HepG2 (cell line): ENCODE results near the gene LEUTX. TPM values are rescaled to one million over a fixed set of nuclear protein-coding genes. Genes with fewer than 3 reads are reported as not detected.
A peak's percentile ranks its signal among the peaks of the same experiment; 100 is the strongest.

ENCODE experiments used
- ATAC-seq: fragments of 200-7000 bp; cut with Tn5 transposase; 3 replicates; pipeline ENCODE4 v1.9.1; 2020; ENCODE audit warnings: mild to moderate bottlenecking, moderate library complexity
- BruUV-seq: library from RNA; stranded (reverse); fragments of 400-500 nt; replicated peaks from 2 replicates; lab custom pipeline; 2021; lab: Mats Ljungman, UMichigan
- CTCF ChIA-PET: fragments of 300-600 bp; formaldehyde crosslinking; extraction: SDS; loops from one replicate; lab custom pipeline; 2021; ENCODE audit warnings: low total read pairs, inconsistent platforms, low intra/inter-chr PET ratio; lab: Yijun Ruan, JAX
- POLR2A ChIA-PET: fragments of 350-600 bp; sonication (Branson Sonifier 250); formaldehyde crosslinking; loops from one replicate; lab custom pipeline; 2020; ENCODE audit warnings: antibody characterized with exemption, inconsistent platforms; lab: Yijun Ruan, JAX
- DNase-seq: peaks from one replicate; pipeline ENCODE4 v3.0.0-alpha.2; 2015; ENCODE audit warnings: low spot score
- FAIRE-seq: peaks from 3 replicates; lab custom pipeline; 2011; peaks lifted over from hg19 to GRCh38; lab: Jason Lieb, UNC
- H2AFZ ChIP-seq: one replicate; pipeline ENCODE4 v1.6.1; 2011; ENCODE audit warnings: low read length, inconsistent platforms
- H3K27ac ChIP-seq: fragments of 300-600 bp; 3 replicates; pipeline ENCODE4 v1.8.0; 2011; ENCODE audit warnings: mixed run types, mild to moderate bottlenecking, mixed read lengths, low read length, inconsistent platforms; ENCODE audit not compliant: insufficient read depth; ENCODE audit errors: extremely low read length
- H3K27me3 ChIP-seq, 2 experiments: fragments of 200-600 bp in 1 of 2; 2 replicates in 1 of 2; 3 replicates in 1 of 2; pipeline versions ENCODE4 v1.6.0 to v1.8.0; 2011; ENCODE audit warnings: low read length in 2 of 2, mild to moderate bottlenecking in 2 of 2, moderate library complexity in 2 of 2, inconsistent platforms in 1 of 2; ENCODE audit not compliant: insufficient read depth in 2 of 2, control insufficient read depth in 1 of 2
- H3K36me3 ChIP-seq, 2 experiments: fragments of 200-600 bp in 1 of 2; replicated peaks in 1 of 2; 2 replicates in 1 of 2; 3 replicates in 1 of 2; pipeline versions ENCODE4 v1.5.1 to v1.8.0; 2011; ENCODE audit warnings: low read length in 2 of 2, inconsistent platforms in 1 of 2; ENCODE audit not compliant: insufficient read depth in 2 of 2, control insufficient read depth in 1 of 2
- H3K4me1 ChIP-seq: 2 replicates; pipeline ENCODE4 v1.5.1; 2012; ENCODE audit warnings: low read length, inconsistent platforms; ENCODE audit not compliant: insufficient read depth
- H3K4me2 ChIP-seq: 2 replicates; pipeline ENCODE4 v1.6.0; 2011; ENCODE audit warnings: low read depth, low read length, inconsistent platforms
- H3K4me3 ChIP-seq, 3 experiments: fragments of 200-600 bp in 1 of 3; sonication (generic), shearing (Covaris generic) in 1 of 3; replicated peaks in 1 of 3; 2 replicates each; pipeline ENCODE4 v1.5.1; 2011 to 2016; ENCODE audit warnings: low read length in 3 of 3, inconsistent platforms in 2 of 3, low read depth in 2 of 3, mild to moderate bottlenecking in 2 of 3, control low read depth in 1 of 3, mixed read lengths in 1 of 3; ENCODE audit not compliant: insufficient read depth in 1 of 3
- H3K79me2 ChIP-seq: one replicate; pipeline ENCODE4 v1.6.1; 2011; ENCODE audit warnings: low read length, inconsistent platforms; ENCODE audit not compliant: insufficient read depth
- H3K9ac ChIP-seq: 2 replicates; pipeline ENCODE4 v1.6.0; 2011; ENCODE audit warnings: mild to moderate bottlenecking, low read depth, low read length, inconsistent platforms; ENCODE audit not compliant: insufficient read depth
- H3K9me3 ChIP-seq: 2 replicates; pipeline ENCODE4 v1.5.1; 2012; ENCODE audit warnings: mild to moderate bottlenecking, low read length
- H4K20me1 ChIP-seq: 2 replicates; pipeline ENCODE4 v1.6.0; 2011; ENCODE audit warnings: inconsistent platforms, mild to moderate bottlenecking, low read length, moderate library complexity; ENCODE audit not compliant: insufficient read depth
- CEBPB ChIP-seq: IDR thresholded peaks from 2 replicates; pipeline ENCODE4 v1.6.1; 2011; ENCODE audit warnings: low read depth, low read length, improper control_type of control experiment, borderline replicate concordance
- FOXA3 ChIP-seq: IDR thresholded peaks from 2 replicates; pipeline ENCODE4 v1.6.1; 2016; ENCODE audit warnings: missing genetic modification reagents, missing compliant biosample characterization
- GTF2F1 ChIP-seq: fragments of 150-350 bp; IDR thresholded peaks from 2 replicates; pipeline ENCODE4 v1.6.1; 2014; ENCODE audit warnings: low read length
- KDM3A ChIP-seq: IDR thresholded peaks from 2 replicates; pipeline ENCODE4 v1.6.1; 2018; ENCODE audit warnings: low read depth, missing compliant biosample characterization
- LBX2 ChIP-seq: sonication (generic); formaldehyde crosslinking; IDR thresholded peaks from 2 replicates; pipeline ENCODE4 v1.5.0; 2020; ENCODE audit warnings: missing genetic modification reagents, mild to moderate bottlenecking, borderline replicate concordance
- MAX ChIP-seq: IDR thresholded peaks from 2 replicates; pipeline ENCODE4 v1.6.1; 2012; ENCODE audit warnings: inconsistent platforms
- TAF15 ChIP-seq: fragments of 200-400 bp; formaldehyde crosslinking; IDR thresholded peaks from one replicate; pipeline ENCODE4 v1.6.1; 2018; ENCODE audit warnings: mild to moderate bottlenecking, low read depth, low read length; ENCODE audit not compliant: poor library complexity, severe bottlenecking
- ZFY ChIP-seq: sonication (generic); formaldehyde crosslinking; IDR thresholded peaks from 2 replicates; pipeline ENCODE4 v1.4.0; 2020; ENCODE audit warnings: missing genetic modification reagents
- ZNF207 ChIP-seq: fragments of 450-650 bp; IDR thresholded peaks from 2 replicates; pipeline ENCODE4 v1.6.1; 2016; ENCODE audit warnings: antibody characterized with exemption, borderline replicate concordance
- ZNF256 ChIP-seq: sonication (generic); formaldehyde crosslinking; conservative IDR thresholded peaks from 2 replicates; pipeline ENCODE4 v1.4.0; 2020; ENCODE audit warnings: missing genetic modification reagents
- ZNF33A ChIP-seq: sonication (generic); formaldehyde crosslinking; IDR thresholded peaks from 2 replicates; pipeline ENCODE4 v1.5.1; 2020; ENCODE audit warnings: missing genetic modification reagents, mild to moderate bottlenecking, moderate library complexity, borderline replicate concordance
- ZNF850 ChIP-seq: sonication (generic); formaldehyde crosslinking; conservative IDR thresholded peaks from 2 replicates; pipeline ENCODE4 v1.9.0; 2021; ENCODE audit warnings: mild to moderate bottlenecking, missing genetic modification reagents
- WGBS: methylation state at CpG from one replicate; pipeline ENCODE4 v1.1.6; 2017; ENCODE audit warnings: low lambda C conversion rate; 5-methylcytosine and 5-hydroxymethylcytosine counted together
- in situ Hi-C: cut with HindIII; loops from 2 replicates; pipeline ENCODE4 v1.10.0; 2017; ENCODE audit warnings: low pct_unique_long_range_greater_than_20kb; ENCODE audit not compliant: extremely low pct_ligation_motif_present
- intact Hi-C: fragments of 100-400 bp; cut with micrococcal nuclease; formaldehyde crosslinking; loops from one replicate; pipeline ENCODE4 v1.10.0; 2022; ENCODE audit not compliant: unreplicated experiment
- polyA plus RNA-seq, 8 experiments: library from polyadenylated mRNA; depleted of rRNA in 3 of 8; stranded (reverse) in 7 of 8; unstranded in 1 of 8; fragments of >200 nt; fragmentation: Illumina TruSeq in 4 of 8; extraction: Trizol in 4 of 8; gene quantifications; 2 replicates each; pipeline versions ENCODE4 v1.2.1 to v1.2.3, GENCODE V29; 2011 to 2016; ENCODE audit warnings: low read depth in 4 of 8, missing spikeins in 1 of 8, mixed read lengths in 1 of 8; ENCODE audit not compliant: insufficient read depth in 1 of 8
- total RNA-seq, 5 experiments: library from RNA; depleted of rRNA; stranded (reverse); fragments of >200 nt; fragmentation: Illumina TruSeq; extraction: Trizol; gene quantifications; 2 replicates each; pipeline ENCODE4 v1.2.3, GENCODE V29; 2016; ENCODE audit warnings: low read depth in 1 of 5
- TF ChIP-seq, protein P1 (sequence below): sonication (generic); formaldehyde crosslinking; conservative IDR thresholded peaks from 2 replicates; pipeline ENCODE4 v1.8.1; 2023; ENCODE audit warnings: missing genetic modification reagents
- TF ChIP-seq, protein P2 (sequence below): sonication (generic); formaldehyde crosslinking; conservative IDR thresholded peaks from 2 replicates; pipeline ENCODE4 v1.4.0; 2020; ENCODE audit warnings: mild to moderate bottlenecking, missing genetic modification reagents, moderate library complexity

Gene LEUTX
- total and polyA plus RNA-seq, 2 of the 13 experiments (the other 11 are each of a cell fraction or from before 2014, with no cell fraction given): not detected

DNA sequence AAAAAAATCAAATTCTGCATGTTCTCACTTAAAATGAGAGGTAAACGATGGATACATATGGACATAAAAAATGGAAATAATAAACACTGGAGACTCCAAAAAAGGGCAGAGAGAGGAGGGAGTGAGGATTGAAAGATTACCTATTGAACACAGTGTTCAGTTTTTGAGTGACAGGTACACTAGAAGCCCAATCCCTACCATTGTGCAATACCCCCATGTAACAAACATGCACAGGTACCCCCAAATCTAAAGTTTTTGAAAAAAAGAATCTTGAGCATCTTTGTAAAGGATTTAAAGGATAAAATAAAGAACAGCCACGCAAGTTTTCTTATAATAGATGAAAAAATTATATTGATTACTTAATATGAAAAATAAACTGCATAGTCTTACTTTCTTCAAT lies 24.1 kb upstream of the LEUTX start:
- CTCF ChIA-PET: no interaction called here
- no TSS peak for BruUV-seq
- 4% methylated on average over 2 of the region's 2 CpGs for WGBS
- Histone ChIP-seq H3K4me3 (no peak overlapping the region), H3K9ac (no peak overlapping the region), H3K4me1 (no peaks in the 10 kb centered on the region), H2AFZ (no peak overlapping the region), H3K79me2 (no peaks in the 10 kb centered on the region), H3K36me3 (no peaks in the 10 kb centered on the region), H4K20me1 (no peaks in the 10 kb centered on the region), H3K27me3 (peaks cover 0 to 7% of the 10 kb centered on the region in 2 experiments; a peak in 1 of 5 replicates), H3K4me2 (no peak overlapping the region), H3K9me3 (no peaks in the 10 kb centered on the region), H3K27ac (no peak overlapping the region)
- intact Hi-C loops: no loop called here
- DNase-seq (no peak), FAIRE-seq (no peak), ATAC-seq (no peak)
- POLR2A ChIA-PET: no interaction called here
- in situ Hi-C loops: no loop called here
- peak; percentile 61 for TF ChIP-seq CEBPB
- no peak for TF ChIP-seq ZFY
- no peak for TF ChIP-seq ZNF256 (CRISPR knock-in tag)

DNA sequence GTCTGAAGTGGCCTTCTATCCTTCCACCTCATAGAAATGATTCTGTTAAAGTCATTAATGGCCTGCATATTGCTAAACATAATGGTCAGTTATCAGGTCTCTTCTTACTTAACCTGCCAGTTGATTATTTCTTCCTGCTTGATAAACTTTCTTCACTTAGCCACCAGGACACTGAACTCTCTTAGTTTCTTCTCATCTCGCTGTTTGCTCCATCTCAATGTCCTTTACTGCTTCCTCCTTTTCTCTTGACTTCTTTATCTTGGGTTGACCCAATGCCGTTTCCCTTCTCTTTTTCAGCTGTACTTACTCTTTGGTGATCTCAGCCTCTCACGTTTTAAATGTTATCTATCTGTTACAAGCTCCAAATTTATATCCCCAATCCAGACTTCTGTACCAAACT lies 23.7 kb upstream of the LEUTX start:
- in situ Hi-C loops (no loop called here), intact Hi-C loops (no loop called here)
- Histone ChIP-seq H3K79me2 (no peaks in the 10 kb centered on the region), H3K4me2 (no peak overlapping the region), H3K36me3 (no peaks in the 10 kb centered on the region), H3K27me3 (peaks cover 0 to 9% of the 10 kb centered on the region in 2 experiments; a peak in 2 of 5 replicates), H3K9ac (no peak overlapping the region), H3K9me3 (no peaks in the 10 kb centered on the region), H3K27ac (no peak overlapping the region), H2AFZ (no peak overlapping the region), H3K4me3 (no peak overlapping the region), H4K20me1 (no peaks in the 10 kb centered on the region), H3K4me1 (no peaks in the 10 kb centered on the region)
- under 1% methylated on average over 3 of the region's 3 CpGs for WGBS
- ATAC-seq (no peak), DNase-seq (no peak), FAIRE-seq (no peak)
- ChIA-PET POLR2A (no interaction called here), CTCF (no interaction called here)
- BruUV-seq: no TSS peak
- TF ChIP-seq GTF2F1: no peak
- TF ChIP-seq KDM3A (CRISPR knock-in tag): no peak
- no peak for TF ChIP-seq ZNF33A
- TF ChIP-seq LBX2 (CRISPR knock-in tag): no peak
- TF ChIP-seq ZNF207: no peak
- TF ChIP-seq FOXA3 (CRISPR knock-in tag): no peak
- no peak for TF ChIP-seq MAX
- no peak for TF ChIP-seq ZNF850 (CRISPR knock-in tag)
- TF ChIP-seq, protein P1, sequence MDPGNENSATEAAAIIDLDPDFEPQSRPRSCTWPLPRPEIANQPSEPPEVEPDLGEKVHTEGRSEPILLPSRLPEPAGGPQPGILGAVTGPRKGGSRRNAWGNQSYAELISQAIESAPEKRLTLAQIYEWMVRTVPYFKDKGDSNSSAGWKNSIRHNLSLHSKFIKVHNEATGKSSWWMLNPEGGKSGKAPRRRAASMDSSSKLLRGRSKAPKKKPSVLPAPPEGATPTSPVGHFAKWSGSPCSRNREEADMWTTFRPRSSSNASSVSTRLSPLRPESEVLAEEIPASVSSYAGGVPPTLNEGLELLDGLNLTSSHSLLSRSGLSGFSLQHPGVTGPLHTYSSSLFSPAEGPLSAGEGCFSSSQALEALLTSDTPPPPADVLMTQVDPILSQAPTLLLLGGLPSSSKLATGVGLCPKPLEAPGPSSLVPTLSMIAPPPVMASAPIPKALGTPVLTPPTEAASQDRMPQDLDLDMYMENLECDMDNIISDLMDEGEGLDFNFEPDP (CRISPR knock-in tag): no peak
- TF ChIP-seq, protein P2, sequence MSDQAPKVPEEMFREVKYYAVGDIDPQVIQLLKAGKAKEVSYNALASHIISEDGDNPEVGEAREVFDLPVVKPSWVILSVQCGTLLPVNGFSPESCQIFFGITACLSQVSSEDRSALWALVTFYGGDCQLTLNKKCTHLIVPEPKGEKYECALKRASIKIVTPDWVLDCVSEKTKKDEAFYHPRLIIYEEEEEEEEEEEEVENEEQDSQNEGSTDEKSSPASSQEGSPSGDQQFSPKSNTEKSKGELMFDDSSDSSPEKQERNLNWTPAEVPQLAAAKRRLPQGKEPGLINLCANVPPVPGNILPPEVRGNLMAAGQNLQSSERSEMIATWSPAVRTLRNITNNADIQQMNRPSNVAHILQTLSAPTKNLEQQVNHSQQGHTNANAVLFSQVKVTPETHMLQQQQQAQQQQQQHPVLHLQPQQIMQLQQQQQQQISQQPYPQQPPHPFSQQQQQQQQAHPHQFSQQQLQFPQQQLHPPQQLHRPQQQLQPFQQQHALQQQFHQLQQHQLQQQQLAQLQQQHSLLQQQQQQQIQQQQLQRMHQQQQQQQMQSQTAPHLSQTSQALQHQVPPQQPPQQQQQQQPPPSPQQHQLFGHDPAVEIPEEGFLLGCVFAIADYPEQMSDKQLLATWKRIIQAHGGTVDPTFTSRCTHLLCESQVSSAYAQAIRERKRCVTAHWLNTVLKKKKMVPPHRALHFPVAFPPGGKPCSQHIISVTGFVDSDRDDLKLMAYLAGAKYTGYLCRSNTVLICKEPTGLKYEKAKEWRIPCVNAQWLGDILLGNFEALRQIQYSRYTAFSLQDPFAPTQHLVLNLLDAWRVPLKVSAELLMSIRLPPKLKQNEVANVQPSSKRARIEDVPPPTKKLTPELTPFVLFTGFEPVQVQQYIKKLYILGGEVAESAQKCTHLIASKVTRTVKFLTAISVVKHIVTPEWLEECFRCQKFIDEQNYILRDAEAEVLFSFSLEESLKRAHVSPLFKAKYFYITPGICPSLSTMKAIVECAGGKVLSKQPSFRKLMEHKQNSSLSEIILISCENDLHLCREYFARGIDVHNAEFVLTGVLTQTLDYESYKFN: no peak
- no peak for TF ChIP-seq TAF15
